HL-60 (cell line): ENCODE data around the gene NPDC1.

Experiments
- DNase-seq, 2 experiments: peaks; one replicate each; pipeline ENCODE4 v3.0.0-alpha.2; 2010 to 2020; ENCODE audit warnings: low read depth in 1 of 2, low spot score in 1 of 2
- H3K27ac ChIP-seq: fragments of 250-450 bp; sonication (Bioruptor Pico); replicated peaks from 2 replicates; pipeline ENCODE4 v1.5.1; 2020; ENCODE audit warnings: mild to moderate bottlenecking, moderate library complexity
- H3K27me3 ChIP-seq: fragments of 250-450 bp; sonication (Bioruptor Pico); 2 replicates; pipeline ENCODE4 v1.5.1; 2021; ENCODE audit warnings: mild to moderate bottlenecking, moderate library complexity; ENCODE audit not compliant: insufficient read depth, poor library complexity, severe bottlenecking
- H3K4me3 ChIP-seq: replicated peaks from 2 replicates; pipeline ENCODE4 v1.5.1; 2011; ENCODE audit warnings: mild to moderate bottlenecking, control low read depth, low read length; ENCODE audit not compliant: insufficient read depth
- GABPA ChIP-seq: IDR thresholded peaks from 2 replicates; pipeline ENCODE4 v1.6.1; 2012; ENCODE audit warnings: low read depth
- POLR2AphosphoS5 ChIP-seq: IDR thresholded peaks from 2 replicates; pipeline ENCODE4 v1.6.1; 2012; ENCODE audit warnings: low read depth
- SPI1 ChIP-seq: IDR thresholded peaks from 2 replicates; pipeline ENCODE4 v1.6.1; 2012; ENCODE audit warnings: low read depth, mild to moderate bottlenecking, borderline replicate concordance
- TF ChIP-seq, protein P1 (sequence below): IDR thresholded peaks from 2 replicates; pipeline ENCODE4 v1.6.1; 2012; ENCODE audit warnings: low read depth; ENCODE audit not compliant: insufficient replicate concordance
- TF ChIP-seq, protein P2 (sequence below): IDR thresholded peaks from one replicate; pipeline ENCODE4 v1.5.1; 2011; ENCODE audit warnings: low read length, control low read depth, inconsistent platforms; ENCODE audit not compliant: insufficient read depth

NPDC1 gene

DNA sequence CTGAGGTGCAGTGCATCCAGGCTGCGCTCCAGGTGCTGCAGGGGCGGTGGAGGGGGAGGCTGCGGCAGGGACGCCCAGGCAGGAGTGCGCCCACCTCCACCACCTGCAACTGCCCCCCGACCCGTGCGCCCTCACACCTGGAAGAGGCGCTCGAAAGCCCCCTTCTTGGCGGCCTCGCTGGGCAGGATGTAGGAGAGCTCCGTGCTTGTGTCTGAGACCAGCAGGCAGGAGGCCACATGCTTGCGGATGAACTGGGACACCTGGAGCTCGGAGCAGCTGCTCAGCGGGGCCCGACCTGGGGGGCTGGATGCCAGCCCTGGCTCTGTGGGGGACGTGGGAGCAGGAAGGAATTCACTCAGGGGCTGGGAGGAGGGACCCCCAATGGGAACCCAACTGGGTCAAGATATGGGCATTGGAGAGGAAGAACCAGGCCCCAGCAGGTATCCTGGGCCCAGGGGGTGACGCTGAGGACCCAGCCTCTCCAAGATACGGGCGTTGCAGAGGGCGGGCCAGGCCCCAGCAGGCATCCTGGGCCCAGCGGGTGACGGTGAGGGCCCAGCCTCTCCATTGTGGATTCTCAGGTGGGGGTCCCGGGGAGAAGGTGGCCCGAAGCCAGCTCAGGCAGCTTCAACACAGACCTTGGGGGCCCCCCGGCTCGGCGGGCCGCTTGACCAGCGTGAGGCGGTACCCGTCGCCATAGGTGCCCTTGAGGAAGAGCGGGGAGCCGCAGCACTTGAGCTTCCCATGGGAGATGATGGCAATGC lies 31.0 kb downstream of the NPDC1 start:
- no peak for DNase-seq
- no peak for TF ChIP-seq SPI1
- TF ChIP-seq, protein P1, sequence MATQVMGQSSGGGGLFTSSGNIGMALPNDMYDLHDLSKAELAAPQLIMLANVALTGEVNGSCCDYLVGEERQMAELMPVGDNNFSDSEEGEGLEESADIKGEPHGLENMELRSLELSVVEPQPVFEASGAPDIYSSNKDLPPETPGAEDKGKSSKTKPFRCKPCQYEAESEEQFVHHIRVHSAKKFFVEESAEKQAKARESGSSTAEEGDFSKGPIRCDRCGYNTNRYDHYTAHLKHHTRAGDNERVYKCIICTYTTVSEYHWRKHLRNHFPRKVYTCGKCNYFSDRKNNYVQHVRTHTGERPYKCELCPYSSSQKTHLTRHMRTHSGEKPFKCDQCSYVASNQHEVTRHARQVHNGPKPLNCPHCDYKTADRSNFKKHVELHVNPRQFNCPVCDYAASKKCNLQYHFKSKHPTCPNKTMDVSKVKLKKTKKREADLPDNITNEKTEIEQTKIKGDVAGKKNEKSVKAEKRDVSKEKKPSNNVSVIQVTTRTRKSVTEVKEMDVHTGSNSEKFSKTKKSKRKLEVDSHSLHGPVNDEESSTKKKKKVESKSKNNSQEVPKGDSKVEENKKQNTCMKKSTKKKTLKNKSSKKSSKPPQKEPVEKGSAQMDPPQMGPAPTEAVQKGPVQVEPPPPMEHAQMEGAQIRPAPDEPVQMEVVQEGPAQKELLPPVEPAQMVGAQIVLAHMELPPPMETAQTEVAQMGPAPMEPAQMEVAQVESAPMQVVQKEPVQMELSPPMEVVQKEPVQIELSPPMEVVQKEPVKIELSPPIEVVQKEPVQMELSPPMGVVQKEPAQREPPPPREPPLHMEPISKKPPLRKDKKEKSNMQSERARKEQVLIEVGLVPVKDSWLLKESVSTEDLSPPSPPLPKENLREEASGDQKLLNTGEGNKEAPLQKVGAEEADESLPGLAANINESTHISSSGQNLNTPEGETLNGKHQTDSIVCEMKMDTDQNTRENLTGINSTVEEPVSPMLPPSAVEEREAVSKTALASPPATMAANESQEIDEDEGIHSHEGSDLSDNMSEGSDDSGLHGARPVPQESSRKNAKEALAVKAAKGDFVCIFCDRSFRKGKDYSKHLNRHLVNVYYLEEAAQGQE = no peak
- TF ChIP-seq GABPA = no peak
- TF ChIP-seq, protein P2, sequence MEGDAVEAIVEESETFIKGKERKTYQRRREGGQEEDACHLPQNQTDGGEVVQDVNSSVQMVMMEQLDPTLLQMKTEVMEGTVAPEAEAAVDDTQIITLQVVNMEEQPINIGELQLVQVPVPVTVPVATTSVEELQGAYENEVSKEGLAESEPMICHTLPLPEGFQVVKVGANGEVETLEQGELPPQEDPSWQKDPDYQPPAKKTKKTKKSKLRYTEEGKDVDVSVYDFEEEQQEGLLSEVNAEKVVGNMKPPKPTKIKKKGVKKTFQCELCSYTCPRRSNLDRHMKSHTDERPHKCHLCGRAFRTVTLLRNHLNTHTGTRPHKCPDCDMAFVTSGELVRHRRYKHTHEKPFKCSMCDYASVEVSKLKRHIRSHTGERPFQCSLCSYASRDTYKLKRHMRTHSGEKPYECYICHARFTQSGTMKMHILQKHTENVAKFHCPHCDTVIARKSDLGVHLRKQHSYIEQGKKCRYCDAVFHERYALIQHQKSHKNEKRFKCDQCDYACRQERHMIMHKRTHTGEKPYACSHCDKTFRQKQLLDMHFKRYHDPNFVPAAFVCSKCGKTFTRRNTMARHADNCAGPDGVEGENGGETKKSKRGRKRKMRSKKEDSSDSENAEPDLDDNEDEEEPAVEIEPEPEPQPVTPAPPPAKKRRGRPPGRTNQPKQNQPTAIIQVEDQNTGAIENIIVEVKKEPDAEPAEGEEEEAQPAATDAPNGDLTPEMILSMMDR = no peak
- TF ChIP-seq POLR2AphosphoS5 = no peak

DNA sequence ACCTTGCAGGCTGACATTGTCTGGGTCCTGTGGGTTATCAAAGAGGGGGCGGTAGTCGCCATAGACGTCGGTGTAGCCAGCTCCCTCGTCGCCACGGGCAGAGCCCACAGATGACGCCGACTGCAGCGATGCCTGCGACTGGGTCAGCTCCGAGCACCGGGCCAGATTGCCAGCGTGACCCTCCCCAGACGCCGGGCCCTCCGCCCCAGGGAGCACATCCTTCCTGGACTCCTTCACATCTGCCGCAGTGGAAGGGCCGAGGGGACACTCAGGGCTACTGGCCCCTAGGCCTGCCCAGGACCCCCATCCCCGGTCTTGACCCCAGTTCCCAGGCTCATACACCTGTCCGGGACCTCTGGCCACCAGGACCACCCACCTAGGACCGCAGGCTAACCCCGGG lies 31.8 kb downstream of the NPDC1 start:
- no peak overlapping the region for H3K27ac ChIP-seq
- DNase-seq = no peak
- H3K4me3 ChIP-seq = no peak overlapping the region
- no peaks in the 10 kb centered on the region for H3K27me3 ChIP-seq
- TF ChIP-seq, protein P1 = no peak
- no peak for TF ChIP-seq POLR2AphosphoS5

More for the DNA sequence above, 31.0 kb downstream of the NPDC1 start:
- no peak overlapping the region for H3K4me3 ChIP-seq
- no peak overlapping the region for H3K27ac ChIP-seq
- H3K27me3 ChIP-seq = no peaks in the 10 kb centered on the region

DNA sequence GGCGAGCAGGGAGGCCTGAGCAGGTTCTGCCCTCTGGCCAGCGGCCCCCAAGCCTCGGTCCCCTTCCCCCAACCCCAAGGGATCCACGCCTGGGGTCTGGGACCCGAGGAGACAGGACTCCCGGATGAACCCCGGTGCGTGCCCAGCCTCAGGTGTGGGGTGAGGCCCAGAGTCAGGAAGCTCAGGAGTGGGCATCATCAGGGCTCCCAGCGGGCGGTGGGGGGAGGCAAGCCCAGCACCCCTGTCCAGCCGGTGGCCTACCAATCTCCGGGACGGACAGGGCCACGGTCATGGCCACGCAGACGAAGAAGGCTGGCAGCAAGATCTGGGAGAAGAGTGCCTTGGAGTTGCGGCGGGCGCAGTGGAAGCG lies 32.4 kb downstream of the NPDC1 start:
- TF ChIP-seq POLR2AphosphoS5 = no peak
- TF ChIP-seq, protein P2 = no peak
- TF ChIP-seq SPI1 = no peak
- TF ChIP-seq, protein P1 = no peak
- no peak for TF ChIP-seq GABPA
- DNase-seq = no peak
- Histone ChIP-seq H3K27me3 (no peaks in the 10 kb centered on the region), H3K27ac (no peak overlapping the region), H3K4me3 (no peak overlapping the region)
